Ramos (cell line): ENCODE results near the gene JPH2.

Experiments used
- in situ Hi-C: fragments of 300-500 bp; cut with MboI; formaldehyde crosslinking; loops from one replicate; pipeline ENCODE4 v1.14.3; 2022; ENCODE audit warnings: low sequenced_read_pairs; ENCODE audit not compliant: unreplicated experiment

Gene JPH2

DNA sequence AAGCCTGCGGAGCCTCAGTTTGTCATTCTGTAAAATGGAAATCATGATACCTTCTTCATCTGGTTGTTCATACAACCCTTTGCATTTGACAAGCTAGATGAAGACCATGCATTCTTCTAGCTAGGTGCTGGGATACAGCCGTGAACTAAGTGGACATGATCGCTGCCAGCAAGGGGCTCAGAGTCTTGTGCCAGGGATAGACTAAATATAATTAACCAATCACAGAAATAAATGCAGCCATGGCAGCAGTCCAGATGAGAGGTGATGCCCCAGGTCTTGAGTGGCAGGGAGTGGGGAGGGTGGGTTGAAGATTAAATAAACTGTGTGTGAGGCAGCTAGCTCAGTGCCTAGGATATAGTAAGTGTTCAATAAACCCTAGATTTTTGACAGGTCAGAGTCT, 19.3 kb downstream of the JPH2 start:
- in situ Hi-C loops, result no loop called here

DNA sequence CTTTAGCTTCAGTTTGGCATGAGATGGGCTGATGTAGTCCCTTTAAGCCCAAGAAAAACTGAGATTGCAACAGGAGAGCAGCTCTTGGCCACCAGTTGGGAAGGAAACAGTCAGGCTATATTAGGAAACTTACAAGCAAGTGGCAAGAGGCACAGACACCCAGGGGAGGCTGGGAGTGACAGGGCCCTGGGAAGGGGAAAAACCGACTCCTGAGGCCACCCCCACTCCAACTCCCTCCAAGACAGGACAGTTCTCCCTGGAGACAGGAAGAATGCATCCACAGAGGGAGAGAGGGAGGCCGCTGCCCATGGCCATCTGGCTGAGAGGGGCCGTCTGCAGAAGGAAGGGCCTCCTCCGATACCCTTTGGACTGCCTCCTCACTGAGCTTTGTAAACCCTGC, 20.5 kb downstream of the JPH2 start:
- in situ Hi-C loops, result no loop called here

DNA sequence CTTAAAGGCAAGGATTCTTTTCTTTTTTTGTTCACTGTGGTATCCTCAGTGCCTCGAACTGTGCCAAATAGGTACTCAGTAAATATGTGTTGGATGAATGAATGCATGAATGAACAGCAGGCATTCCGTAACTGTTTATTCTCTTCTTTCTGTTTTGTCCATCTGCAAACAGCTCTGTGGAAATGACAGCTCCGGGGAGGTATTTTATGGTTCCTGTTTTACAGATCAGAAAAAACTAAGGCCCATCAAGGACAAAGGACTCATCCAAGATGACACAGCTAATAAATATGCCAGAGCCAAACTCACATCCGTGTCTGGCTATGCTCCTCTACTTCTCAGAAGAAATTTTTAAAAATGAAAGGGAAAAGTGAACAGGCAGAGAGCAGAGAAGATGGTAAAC, 21.0 kb downstream of the JPH2 start:
- in situ Hi-C loops, result no loop called here

DNA sequence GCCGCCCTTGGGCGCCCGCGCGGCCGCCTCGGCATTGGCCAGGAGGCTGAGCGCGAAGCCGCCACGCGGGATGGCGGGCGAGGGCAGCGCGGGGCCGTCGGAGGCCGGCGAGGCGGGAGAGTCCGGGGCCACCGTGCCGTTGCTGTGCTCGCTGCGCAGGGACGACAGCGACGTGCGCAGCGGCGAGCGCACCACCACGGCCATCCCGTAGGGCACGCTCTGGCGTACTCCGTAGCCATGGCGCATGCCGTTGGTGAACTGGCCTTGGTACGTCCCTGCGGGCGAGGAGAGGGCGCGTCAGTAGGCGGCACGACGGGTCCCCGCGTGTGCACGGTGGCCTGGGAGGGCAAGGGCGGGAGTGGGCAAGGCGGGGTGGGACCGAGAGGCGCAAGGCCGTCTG, 26.9 kb downstream of the JPH2 start:
- in situ Hi-C loops, result no loop called here

DNA sequence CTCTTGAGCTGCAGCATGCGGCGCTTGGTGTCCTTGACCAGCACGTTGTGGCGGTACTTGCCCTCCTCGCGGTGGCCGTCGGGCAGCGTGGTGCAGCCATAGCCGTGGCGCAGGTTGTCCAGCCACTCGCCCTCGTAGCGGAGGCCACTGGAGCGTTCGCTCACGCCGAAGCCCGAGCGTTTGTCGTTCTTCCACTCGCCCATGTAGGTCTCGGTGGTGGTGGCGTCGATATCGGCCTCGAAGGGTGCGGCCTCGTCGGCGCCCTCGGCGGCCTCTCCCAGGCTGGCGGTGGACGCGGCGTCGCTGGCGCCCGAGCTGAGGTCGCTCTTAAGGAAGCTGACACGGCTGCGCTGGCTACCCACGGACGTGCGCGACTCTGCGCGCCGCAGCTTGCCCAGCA, 27.3 kb downstream of the JPH2 start:
- in situ Hi-C loops, result no loop called here

DNA sequence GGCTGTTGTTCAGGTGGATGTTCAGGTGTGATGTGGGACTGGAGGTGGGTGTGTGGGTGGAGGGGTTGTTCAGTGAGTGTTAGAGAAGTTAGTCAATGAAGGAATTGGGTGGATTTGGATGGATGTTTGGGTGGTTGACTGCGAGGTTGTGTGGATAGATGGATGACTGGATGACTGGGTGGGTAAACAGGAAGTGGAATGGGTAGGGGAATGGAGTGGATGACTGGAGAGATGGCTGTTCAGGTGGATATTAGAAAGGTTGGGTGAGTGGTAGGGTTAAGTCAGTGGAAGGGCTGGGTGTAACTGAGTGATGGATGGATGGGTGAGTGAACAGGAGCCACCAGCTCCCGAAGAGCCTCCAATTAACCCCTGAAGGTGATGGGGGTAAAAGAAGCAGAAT, 27.9 kb downstream of the JPH2 start:
- in situ Hi-C loops, result no loop called here

DNA sequence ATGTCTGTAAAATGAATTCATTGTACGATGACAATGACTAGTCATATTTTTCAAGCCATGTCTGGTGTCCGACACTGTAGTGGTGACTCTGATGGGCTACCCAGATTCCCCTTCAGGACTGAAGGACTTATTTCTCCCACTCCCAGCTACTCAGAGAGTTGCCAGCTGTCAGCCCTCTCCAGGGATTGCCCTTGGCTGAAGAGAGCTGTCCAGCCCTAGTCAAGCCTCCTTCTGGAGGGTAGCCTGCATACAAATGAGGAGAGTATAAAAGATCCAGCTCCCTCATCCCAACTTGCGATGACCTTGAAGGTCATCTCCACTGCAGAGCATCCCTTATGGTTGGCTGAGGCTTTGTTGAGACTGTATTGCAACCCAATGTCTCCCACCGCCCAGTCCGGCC, 29.9 kb downstream of the JPH2 start:
- in situ Hi-C loops, result no loop called here

DNA sequence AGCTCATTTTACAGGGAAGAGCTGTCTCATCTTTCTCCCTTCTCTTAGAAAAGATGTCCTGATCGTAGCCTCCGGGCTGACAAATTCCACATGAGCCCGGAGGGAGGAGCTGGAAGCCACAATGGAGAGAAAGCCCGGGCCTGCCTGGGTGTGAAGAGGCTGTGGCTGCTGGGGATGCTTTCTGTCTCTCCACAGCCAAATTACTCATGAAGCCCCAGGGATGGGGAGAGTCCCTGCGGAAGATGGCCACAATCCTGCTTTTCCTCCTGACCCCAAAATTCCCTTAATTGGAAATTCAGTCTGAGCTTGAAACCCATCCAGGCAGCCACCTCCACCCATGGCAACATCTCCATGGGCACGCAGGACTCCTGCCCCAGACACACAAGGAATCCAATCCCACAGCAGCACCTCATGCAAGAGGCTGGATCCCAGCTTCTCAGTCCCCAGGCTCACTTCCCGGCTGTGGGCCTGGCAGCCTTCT, 32.4 kb downstream of the JPH2 start:
- in situ Hi-C loops, result no loop called here

DNA sequence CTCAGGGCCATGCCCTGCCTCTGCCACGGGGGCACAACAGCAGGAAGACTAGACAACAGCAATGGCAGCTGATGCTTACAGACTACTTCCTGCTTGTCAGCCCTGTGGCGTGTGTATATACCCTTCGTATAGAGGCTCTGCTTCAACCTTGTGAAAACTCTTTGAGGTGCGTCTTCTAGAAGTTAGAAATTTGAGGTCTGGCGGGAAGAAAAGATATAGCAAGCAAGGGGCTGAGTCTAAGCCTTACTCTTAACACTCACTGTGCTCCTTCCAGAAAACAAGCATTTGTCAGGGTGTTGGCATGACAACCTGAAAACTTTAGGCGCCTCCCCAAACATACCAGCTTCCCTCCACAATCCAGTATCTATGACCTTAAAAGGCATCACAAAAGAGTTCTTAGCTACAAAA, 33.3 kb downstream of the JPH2 start:
- in situ Hi-C loops, result no loop called here

DNA sequence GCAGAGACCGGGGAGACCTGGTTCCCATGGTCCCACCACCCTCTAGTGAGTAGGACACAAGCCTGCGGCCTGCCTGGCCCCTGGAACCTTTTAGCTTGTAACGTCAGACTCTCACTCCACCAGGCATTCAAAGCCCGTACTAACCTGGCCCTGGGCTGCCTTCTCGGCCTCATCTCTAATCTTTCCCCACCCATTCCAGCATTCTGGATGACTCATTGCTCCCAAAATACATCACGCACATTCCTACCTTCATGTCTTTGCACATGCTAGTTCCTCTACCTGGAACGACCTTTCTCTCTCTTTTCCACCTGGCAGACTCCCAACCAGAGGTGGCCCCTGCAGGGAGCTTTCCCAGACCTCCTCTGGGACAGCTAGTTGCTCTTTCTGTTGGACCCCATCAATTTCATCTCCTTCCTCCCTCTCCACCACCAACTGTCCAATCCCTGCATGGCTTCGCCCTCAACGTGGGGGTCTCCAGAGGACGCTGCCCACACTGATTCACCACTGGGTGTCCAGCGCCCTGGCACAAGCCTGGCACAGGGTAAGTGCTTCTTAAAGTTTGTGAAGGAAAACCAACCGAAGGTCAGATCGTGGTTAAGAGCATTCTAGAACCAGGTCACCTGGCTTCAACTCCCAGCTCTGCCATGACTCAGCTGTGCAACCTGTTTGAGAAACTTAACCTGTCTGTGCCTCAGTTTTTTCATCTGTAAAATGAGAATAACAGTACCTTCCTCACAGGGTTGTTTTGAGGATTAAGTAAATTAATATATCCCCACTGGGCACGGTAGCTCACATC, 35.2 kb downstream of the JPH2 start:
- in situ Hi-C loops, result no loop called here

DNA sequence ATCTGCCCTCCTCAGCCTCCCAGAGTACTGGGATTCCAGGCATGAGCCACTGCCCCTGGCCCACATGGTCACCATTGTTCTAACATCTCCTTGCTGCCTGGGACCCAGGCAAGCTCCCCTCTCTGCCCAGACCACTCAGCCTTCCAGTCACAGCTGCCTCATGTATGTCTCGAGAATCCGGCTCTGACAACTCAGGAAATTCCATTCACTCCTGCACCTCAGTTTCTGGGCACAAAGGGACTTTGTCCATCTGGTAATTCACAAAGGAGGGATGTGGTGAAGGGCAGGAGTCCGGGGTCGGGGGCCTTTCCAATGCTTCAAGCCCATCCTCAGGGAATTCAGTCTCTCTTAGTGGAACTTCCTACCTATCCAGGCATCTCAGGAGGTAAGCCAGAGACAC, 40.7 kb downstream of the JPH2 start:
- in situ Hi-C loops, result no loop called here

DNA sequence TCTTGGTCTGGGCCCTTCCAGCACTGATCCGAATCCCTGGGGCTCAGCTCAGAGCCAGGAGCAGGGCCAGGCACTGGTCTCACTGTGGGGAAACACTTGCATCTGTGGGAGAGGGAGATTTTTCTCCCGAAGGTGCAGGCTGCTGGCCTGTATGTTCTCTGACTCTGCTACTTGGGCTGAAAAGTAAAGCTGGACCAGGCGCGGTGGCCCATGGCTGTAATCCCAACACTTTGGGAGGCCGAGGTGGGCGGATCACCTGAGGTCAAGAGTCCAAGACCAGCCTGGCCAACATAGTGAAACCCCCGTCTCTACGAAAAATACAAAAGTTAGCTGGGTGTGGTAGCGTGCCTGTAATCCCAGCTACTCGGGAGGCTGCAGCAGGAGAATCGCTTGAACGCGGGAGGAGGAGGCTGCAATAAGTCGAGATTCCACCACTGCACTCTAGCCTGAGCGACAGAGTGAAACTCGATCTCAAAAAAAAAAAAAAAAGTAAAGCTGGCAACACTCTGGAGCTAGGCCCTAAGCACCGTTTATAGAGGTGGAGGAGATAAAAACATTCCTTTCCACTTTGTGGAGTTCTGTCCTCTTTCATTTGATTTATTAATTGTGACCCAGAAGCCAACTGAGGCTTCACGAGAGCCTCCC, 41.7 kb downstream of the JPH2 start:
- in situ Hi-C loops, result no loop called here

DNA sequence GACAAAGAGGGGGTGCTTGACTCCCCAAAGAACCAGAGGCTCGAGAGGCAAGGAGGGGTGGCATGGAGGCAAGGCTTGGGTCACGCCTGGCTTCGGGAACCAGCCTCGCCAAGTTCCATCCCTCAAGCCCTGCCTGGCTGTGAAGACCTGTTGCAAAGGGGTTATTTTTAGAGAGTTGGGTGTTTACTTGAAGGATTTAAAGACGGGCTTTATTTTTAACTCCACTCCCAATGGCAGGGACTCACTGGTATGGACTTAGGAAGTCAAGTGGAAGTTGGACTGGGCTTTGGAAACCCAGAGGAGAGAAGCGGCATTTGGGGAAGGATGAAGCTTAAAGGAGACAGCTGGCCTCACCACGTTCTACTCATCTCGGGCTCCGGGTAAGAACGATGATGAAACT, 43.1 kb downstream of the JPH2 start:
- in situ Hi-C loops, result no loop called here

DNA sequence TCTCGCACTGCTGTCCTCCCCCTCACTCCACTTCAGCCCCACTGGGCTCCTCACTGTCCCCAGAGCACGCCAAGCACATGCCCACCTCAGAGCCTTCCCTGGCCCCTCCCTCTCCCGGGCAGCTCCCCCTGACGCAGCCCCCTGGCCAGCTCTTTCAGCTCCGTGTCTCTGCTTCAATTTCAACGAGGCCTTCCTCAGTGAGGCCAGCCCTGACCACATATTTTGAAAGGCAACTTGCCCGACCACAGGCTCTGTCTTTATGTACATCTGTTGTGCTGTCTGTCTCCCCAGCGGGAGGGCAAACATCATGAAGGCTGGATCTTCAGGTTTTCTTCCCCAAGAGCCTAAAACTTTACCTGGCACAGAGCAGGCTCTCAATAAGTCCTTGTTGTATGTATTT, 44.6 kb downstream of the JPH2 start:
- in situ Hi-C loops, result no loop called here

DNA sequence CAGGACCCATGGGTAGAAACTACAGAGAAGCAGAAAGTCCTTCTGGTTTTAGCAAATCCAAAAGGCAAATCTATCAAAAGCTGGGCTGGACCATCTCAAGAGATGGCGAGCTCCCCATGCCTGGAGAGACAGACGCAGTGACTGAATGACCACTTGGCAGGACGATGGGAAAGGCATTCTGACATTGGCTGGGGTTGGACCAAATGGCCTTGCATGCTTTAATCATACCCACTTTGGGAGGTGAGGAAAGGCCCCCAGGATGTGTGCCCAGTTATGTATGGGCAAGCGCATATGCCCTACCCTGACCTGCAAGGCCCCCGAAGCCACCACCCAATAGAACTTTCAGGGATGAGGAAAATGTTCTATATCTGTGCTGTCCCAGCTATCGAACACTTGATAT, 45.1 kb downstream of the JPH2 start:
- in situ Hi-C loops, result no loop called here

DNA sequence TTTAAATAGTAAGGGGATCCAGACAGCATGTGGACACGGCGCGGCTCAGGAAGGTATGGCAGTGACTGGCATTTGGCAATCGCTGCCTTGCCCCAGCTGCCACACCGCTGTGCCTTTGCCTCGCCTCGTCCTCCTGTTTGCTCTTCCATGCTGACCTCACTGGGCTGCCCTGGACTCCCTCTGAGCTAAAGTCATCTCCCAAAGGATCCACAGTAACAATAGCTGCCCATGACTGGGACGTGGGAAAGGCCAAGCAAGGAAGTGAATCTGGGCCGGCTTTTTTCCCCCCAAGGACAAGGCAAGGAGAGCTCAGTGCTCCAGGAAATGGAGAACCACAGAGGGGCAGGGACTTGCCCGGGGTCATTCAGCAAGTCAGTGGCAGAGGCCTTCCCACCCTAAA, 48.1 kb downstream of the JPH2 start:
- in situ Hi-C loops, result no loop called here

DNA sequence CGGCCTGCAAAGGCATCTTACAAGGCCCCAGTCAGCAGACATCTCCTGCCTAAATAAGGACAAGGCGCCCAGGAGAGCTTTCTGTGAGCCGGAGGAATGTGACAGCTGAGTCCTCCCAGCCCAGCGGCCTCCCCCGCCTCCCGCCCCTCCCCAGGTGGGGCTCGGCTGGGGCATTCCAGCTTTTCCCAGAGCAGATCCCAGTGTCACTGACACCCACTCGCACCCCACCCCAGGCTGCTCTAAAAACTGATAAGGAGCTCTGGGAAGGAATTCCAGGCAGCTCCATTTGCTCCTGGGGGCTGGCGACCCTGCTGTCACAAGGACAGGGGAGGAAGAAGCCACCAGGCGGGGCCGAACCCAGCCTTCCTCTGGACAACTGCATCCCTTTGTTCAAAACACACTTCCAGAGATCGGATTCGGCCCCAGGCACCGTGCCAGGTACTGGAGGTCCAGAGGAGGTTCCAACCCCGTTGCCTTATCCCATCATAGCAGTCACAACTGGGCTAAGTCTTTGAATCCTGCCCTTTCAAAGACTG, 49.7 kb downstream of the JPH2 start:
- in situ Hi-C loops, result no loop called here

DNA sequence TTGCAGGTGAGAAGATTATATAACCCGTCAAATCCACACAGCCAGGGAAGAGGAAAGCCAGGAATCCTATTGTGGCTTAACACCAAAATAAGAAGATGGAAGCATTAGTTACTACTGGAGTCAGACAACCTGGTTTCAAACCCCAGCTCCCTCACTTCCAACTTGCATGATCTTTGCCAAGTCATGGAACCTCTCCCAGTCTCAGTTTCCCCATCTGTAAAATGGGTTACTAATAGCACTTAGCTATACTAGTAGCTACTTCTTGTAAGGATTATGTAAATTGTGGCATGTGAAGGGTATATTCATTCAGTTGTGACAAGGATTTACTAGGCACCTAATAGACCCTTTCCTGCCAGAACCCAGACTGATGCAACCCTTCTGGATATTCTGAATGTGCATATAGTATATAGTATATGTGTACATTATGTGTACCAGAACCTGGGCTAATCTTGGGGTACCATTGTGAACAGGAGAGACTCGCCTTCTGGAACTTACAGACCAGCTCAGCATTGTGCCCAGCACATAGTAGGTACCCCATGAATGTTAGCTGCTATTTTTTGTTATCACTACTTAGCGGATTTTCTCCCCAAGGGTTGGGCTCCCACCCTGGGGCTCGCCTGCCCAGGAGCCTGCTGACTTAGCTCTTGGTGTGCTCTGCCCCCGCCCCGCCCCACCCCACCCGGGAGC, 50.3 kb downstream of the JPH2 start:
- in situ Hi-C loops, result no loop called here

DNA sequence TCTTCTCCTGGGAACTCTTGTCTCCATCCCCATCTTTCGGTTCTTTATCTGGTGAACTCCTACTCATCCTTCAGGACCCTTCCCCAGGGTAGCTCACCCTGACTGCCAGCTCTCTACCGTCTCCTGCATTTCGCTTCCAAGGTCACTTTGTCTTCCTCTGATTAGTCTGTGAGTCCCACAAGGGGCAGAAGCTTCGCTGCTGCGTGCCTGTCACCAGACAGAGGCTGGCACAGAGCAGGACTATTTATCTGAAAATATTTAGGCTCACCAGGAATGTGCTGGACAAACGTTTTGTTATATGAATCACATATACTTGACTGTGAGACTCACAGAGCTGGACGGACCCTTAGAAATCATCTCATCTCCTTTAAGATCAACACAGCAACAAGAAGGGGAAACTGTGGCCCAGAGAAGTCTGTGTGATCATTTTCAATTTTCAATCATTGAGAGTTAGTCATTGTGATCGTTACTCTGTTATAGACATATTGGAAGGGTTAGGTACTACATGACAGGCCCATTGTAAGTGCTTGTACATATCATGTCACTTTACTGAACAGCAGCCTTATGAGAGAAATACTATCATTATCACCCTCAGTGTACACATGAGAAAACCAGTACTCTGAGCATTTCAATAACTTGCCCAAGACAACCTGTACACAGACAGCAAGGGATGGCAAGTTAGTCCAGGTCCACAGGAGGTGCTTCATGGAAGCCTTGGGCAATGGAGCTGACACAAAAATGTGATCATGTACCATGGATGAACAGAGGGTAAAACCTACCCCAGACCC, 51.4 kb downstream of the JPH2 start:
- in situ Hi-C loops, result no loop called here

DNA sequence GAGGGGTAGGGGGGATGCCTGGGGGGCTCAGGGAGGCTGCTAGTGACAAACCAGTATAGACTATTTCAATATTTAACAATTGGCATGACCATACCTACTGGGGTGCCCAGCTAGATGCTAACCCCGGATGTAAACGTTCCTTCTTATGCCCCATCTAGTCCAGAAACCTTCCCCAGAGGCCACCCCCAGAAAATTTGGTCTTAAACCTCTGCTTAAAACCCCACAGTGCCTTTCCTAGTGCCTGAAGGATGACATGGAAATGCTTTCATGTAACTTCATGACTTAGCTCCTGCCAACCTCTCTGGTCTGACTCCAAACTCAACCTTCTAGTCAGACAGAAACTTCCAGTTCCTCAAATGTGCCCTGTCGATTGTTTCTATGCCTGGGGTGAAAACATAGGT, 52.0 kb downstream of the JPH2 start:
- in situ Hi-C loops, result no loop called here
